Right lobe of liver (tissue), 6 donors: ENCODE results near the gene MMD2. TPM values are rescaled to one million over a fixed set of nuclear protein-coding genes. Genes with fewer than 3 reads are reported as not detected.

Experiments
- ATAC-seq, 4 donors: fragments of 200-7000 bp; cut with Tn5 transposase; one replicate each; pipeline ENCODE4 v1.9.1; 2020; ENCODE audit warnings: mild to moderate bottlenecking in 4 of 4, moderate library complexity in 4 of 4
- DNase-seq, 3 donors: peaks; one replicate each; pipeline ENCODE4 v3.0.0-alpha.2; 2020
- H3K27ac ChIP-seq, 3 donors: fragments of 200-600 bp; one replicate each; pipeline ENCODE4 v1.8.0; 2022
- H3K27me3 ChIP-seq, 2 donors: fragments of 200-600 bp; one replicate each; pipeline ENCODE4 v1.8.0; 2022
- H3K36me3 ChIP-seq, 4 donors: fragments of 200-600 bp; sonication (generic) in 1 of 4; one replicate each; pipeline versions ENCODE4 v1.5.1 to v1.8.0; 2017 to 2022; ENCODE audit warnings: control low read depth in 1 of 4
- H3K4me1 ChIP-seq, 4 donors: fragments of 200-600 bp; sonication (generic) in 1 of 4; one replicate each; pipeline versions ENCODE4 v1.5.1 to v1.8.0; 2017 to 2022; ENCODE audit warnings: control low read depth in 1 of 4
- H3K4me3 ChIP-seq, 3 donors: fragments of 200-600 bp; one replicate each; pipeline ENCODE4 v1.8.0; 2022
- H3K9me3 ChIP-seq, 4 donors: fragments of 200-600 bp; sonication (generic) in 1 of 4; one replicate each; pipeline versions ENCODE4 v1.5.1 to v1.8.0; 2017 to 2022; ENCODE audit warnings: control low read depth in 1 of 4
- POLR2A ChIP-seq: fragments of 450-650 bp; IDR thresholded peaks from one replicate; pipeline ENCODE4 v1.6.1; 2017; ENCODE audit warnings: antibody characterized with exemption, mild to moderate bottlenecking
- WGBS: methylation state at CpG from one replicate; pipeline ENCODE4 v1.1.6; 2018; ENCODE audit warnings: low coverage, low lambda C conversion rate; ENCODE audit not compliant: insufficient coverage; ENCODE audit errors: missing lambda C conversion rate; 5-methylcytosine and 5-hydroxymethylcytosine counted together
- intact Hi-C, 2 donors: fragments of 100-400 bp; cut with DNase I; formaldehyde crosslinking; loops; one replicate each; pipeline versions ENCODE4 v1.11.2 to v1.14.1; 2022
- total RNA-seq, 6 experiments: library from RNA; depleted of rRNA in 2 of 6; stranded (reverse); fragments of >200 nt in 2 of 6; fragmentation: NEBNext Ultra II Directional in 3 of 6; extraction: Animal tissue kit (Norgen Biotek cat#: 25700) in 3 of 6; gene quantifications; one replicate each; pipeline versions ENCODE4 v1.1.0 to v1.2.4, GENCODE V29; 2016 to 2023
- TF ChIP-seq, protein P1 (sequence below), 4 donors: fragments of 200-600 bp in 3 of 4; fragments of 450-650 bp in 1 of 4; IDR thresholded peaks; one replicate each; pipeline versions ENCODE4 v1.5.1 to v1.8.0; 2016 to 2022; ENCODE audit warnings: antibody characterized with exemption in 4 of 4, mild to moderate bottlenecking in 2 of 4
- donor health status: DM: no; HTN: yes; CAD: no.
- donor health status: DM: no; HTN: no; CAD: no.
- donor health status: DM: no; HTN: no; CAD: no.
- donor health status: DM: no; HTN: yes; CAD: no.
- donor health status: DM: no; HTN: yes; CAD: no.

MMD2 gene
- total RNA-seq, 6 experiments from 2014 or later = not detected

DNA sequence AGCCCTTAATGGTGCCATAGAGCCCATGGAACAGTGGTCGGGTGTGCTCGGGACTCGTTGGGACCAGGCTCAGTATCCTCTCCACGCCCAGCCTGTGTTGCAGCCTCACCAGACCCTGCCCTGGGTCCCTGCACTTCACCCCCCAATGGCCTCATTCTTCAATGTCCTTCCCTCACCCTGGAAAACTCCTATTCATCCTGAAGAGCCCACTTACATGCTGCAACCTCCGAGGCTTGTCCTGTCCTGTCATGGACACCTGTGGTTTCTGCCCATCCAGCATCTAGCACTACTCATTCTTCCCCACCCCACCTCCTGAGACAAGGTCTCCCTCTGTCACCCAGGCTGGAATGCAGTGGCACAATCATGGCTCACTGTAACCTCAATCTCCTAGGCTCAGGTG lies 7.7 kb downstream of the MMD2 start:
- ATAC-seq = peak in 1 of 4 donors; percentile 26
- TF ChIP-seq, protein P1, sequence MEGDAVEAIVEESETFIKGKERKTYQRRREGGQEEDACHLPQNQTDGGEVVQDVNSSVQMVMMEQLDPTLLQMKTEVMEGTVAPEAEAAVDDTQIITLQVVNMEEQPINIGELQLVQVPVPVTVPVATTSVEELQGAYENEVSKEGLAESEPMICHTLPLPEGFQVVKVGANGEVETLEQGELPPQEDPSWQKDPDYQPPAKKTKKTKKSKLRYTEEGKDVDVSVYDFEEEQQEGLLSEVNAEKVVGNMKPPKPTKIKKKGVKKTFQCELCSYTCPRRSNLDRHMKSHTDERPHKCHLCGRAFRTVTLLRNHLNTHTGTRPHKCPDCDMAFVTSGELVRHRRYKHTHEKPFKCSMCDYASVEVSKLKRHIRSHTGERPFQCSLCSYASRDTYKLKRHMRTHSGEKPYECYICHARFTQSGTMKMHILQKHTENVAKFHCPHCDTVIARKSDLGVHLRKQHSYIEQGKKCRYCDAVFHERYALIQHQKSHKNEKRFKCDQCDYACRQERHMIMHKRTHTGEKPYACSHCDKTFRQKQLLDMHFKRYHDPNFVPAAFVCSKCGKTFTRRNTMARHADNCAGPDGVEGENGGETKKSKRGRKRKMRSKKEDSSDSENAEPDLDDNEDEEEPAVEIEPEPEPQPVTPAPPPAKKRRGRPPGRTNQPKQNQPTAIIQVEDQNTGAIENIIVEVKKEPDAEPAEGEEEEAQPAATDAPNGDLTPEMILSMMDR (IDR thresholded peaks at IDR 0.05) = no peak
- TF ChIP-seq POLR2A = no peak
- no peaks in the 10 kb centered on the region for H3K9me3 ChIP-seq
- H3K27me3 ChIP-seq = no peaks in the 10 kb centered on the region
- H3K36me3 ChIP-seq = no peaks in the 10 kb centered on the region
- H3K4me1 ChIP-seq = no peaks in the 10 kb centered on the region
- H3K27ac ChIP-seq = no peak overlapping the region
- H3K4me3 ChIP-seq = no peak overlapping the region
- DNase-seq = no peak
- 48% methylated on average over 4 of the region's 5 CpGs for whole genome bisulfite sequencing
- intact Hi-C loops = no loop called here

DNA sequence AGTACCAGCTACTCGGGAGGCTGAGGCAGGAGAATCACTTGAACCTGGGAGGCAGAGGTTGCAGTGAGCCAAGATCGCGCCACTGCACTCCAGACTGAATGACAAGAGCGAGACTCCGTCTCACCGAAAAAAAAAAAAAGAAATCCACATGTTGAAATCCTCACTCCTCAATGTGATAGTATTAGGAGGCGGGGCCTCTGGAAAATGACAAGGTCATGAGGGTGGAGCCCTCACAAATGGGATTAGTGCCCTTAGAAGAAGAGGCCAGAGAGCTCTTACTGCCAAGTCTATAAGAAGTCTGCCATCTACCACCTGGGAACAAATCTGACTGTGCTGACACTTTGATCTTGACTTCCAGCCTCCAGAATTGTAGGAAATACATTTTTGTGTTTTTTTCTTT lies 10.6 kb downstream of the MMD2 start:
- 14% methylated on average over 1 of the region's 7 CpGs for WGBS
- no peak for ATAC-seq

DNA sequence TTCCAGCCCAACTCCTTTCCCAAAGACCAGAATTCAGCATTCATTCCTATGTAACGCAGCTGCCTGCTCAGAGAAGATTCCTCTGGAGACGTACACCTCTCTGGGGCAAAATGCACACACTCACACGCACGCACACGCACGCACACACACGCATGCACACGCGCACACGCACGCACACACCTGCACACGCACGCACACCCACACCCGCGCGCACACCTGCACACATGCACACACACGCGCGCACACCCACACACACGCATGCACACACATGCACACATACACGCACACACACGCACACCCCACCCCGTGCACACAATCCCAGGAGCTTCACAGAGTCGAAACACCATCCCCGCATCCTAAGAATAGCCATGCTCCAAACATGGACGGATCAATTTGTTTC lies 13.0 kb downstream of the MMD2 start:
- Histone ChIP-seq H3K4me3 (no peak overlapping the region), H3K27ac (no peak overlapping the region), H3K36me3 (no peaks in the 10 kb centered on the region), H3K4me1 (no peaks in the 10 kb centered on the region), H3K9me3 (no peaks in the 10 kb centered on the region), H3K27me3 (no peaks in the 10 kb centered on the region)
- intact Hi-C loops = no loop called here
- no peak for TF ChIP-seq POLR2A
- TF ChIP-seq, protein P1 (IDR thresholded peaks at IDR 0.05) = no peak
- 86% methylated on average over 25 of the region's 26 CpGs for WGBS
- DNase-seq (no peak), ATAC-seq (no peak)

More for the DNA sequence above, 10.6 kb downstream of the MMD2 start:
- TF ChIP-seq, protein P1 (IDR thresholded peaks at IDR 0.05) = no peak
- TF ChIP-seq POLR2A = no peak
- H3K4me3 ChIP-seq = no peak overlapping the region
- no peak for DNase-seq
- intact Hi-C loops = no loop called here
- H3K4me1 ChIP-seq = no peaks in the 10 kb centered on the region
- H3K9me3 ChIP-seq = no peaks in the 10 kb centered on the region
- H3K36me3 ChIP-seq = no peaks in the 10 kb centered on the region
- no peaks in the 10 kb centered on the region for H3K27me3 ChIP-seq
- H3K27ac ChIP-seq = no peak overlapping the region

DNA sequence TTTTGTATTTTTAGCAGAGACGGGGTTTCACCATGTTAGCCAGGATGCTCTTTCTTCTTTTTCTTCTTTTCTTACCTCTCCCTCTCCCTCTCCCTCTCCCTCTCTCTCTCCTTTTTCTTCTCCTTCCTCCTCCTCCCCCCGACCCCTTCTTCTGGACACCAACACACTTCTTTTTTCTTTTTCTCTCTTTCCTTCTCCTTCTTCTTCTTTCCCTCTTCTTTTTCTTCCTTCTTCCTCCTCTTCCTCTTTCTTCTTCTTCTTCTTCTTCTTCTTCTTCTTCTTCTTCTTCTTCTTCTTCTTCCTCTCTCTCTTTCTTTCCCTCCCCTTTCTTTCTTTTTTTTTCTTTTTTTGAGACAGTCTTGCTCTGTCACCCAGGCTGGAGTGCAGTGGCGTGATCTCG lies 14.0 kb downstream of the MMD2 start:
- no peak overlapping the region for H3K27ac ChIP-seq
- ATAC-seq = no peak
- 38% methylated on average over 4 of the region's 4 CpGs for WGBS
- H3K4me1 ChIP-seq = no peaks in the 10 kb centered on the region
- DNase-seq = no peak
- no peak overlapping the region for H3K4me3 ChIP-seq
- intact Hi-C loops = no loop called here
- TF ChIP-seq, protein P1 (IDR thresholded peaks at IDR 0.05) = no peak
- TF ChIP-seq POLR2A = no peak
- no peaks in the 10 kb centered on the region for H3K36me3 ChIP-seq
- H3K9me3 ChIP-seq = no peaks in the 10 kb centered on the region
- H3K27me3 ChIP-seq = no peaks in the 10 kb centered on the region

DNA sequence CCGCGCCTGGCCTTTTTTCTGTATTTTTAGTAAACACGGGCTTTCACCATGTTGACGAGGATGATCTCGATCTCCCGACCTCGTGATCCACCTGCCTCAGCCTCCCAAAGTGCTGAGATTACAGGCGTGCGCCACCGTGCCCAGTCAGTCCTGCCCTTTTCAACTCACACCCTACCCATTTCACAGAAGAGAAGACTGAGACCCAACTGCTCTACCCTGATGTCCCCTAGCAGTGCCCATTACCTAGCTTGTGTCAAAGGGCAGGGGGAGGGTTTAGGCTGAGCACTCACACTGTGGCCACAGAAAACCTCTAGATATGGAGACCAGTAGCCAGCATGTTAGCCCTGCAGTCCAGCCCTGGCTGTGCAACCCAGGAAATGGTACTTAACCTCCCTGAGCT lies 15.7 kb downstream of the MMD2 start:
- ATAC-seq = no peak
- no peaks in the 10 kb centered on the region for H3K27me3 ChIP-seq
- H3K9me3 ChIP-seq = no peaks in the 10 kb centered on the region
- H3K4me1 ChIP-seq = no peaks in the 10 kb centered on the region
- TF ChIP-seq POLR2A = no peak
- TF ChIP-seq, protein P1 (IDR thresholded peaks at IDR 0.05) = no peak
- 60% methylated on average over 4 of the region's 10 CpGs for WGBS
- H3K36me3 ChIP-seq = no peaks in the 10 kb centered on the region
- no peak overlapping the region for H3K4me3 ChIP-seq
- no peak overlapping the region for H3K27ac ChIP-seq
- intact Hi-C loops = no loop called here
- no peak for DNase-seq
